OCI-LY3 (cell line): Measurements from ENCODE around the gene IL11.
"Not testable (repeated sequence)": the region's sequence is repeated elsewhere in the genome, so short reads cannot be mapped to it uniquely, and the experiment has no call there.

Experiments
- CTCF ChIP-seq: fragments of 200-600, 300-600 bp; sonication (generic); IDR thresholded peaks from 2 replicates; pipeline ENCODE4 v1.5.1; 2014; ENCODE audit warnings: antibody characterized with exemption, low read length, low read depth
- EZH2phosphoT487 ChIP-seq: fragments of 200-600 bp; shearing (Covaris generic); IDR thresholded peaks from 2 replicates; pipeline ENCODE4 v1.6.1; 2018; ENCODE audit warnings: antibody characterized with exemption, mixed run types, low read depth

- not testable (repeated sequence) for TF ChIP-seq CTCF, EZH2phosphoT487
Observed at GRCh38 chr19:55409179-55409578, 38.9 kb upstream of the IL11 start.
